Measurements from ENCODE around the gene GLDC. TPM values are rescaled to one million over a fixed set of nuclear protein-coding genes. Genes with fewer than 3 reads are reported as not detected.
"Not testable (repeated sequence)": the region's sequence is repeated elsewhere in the genome, so short reads cannot be mapped to it uniquely, and the experiment has no call there.

The GLDC gene
- total RNA-seq (not detected), polyA plus RNA-seq (under 1 TPM in 1 of 2 donors, not detected in 1; 0.20 TPM)

GRCh38 chr9:6645355-6646292 lies at the start of gene GLDC:
Gene GLDC, minus strand, starts transcription at chr9:6645729. Its CDS starts 230 bp downstream, at chr9:6645499.
- Mint-ChIP-seq H3K9me3 (no peaks in the 10 kb centered on the region), H3K27ac (peak within 1 kb of the TSS in 6 of 7 donors; percentile 6 to 92 (median 74)), H3K4me3 (peak within 1 kb of the TSS; percentile 84 to 93 (median 88)), H3K27me3 (peaks cover 33 to 42% of the 10 kb centered on the region in 2 donors), H3K36me3 (no peaks in the 10 kb centered on the region), H3K4me1 (peaks cover 12 to 22% (median 16%) of the 10 kb centered on the region in 4 donors)
- Histone ChIP-seq H3K9me3 (ENCODE audit: control insufficient read depth in 1 of 2, low read length in 2 of 2) (no peaks in the 10 kb centered on the region), H3K4me3 (ENCODE audit: low read length in 2 of 2) (peak within 1 kb of the TSS; percentile 51 to 52), H3K36me3 (ENCODE audit: insufficient read depth, low read length) (no peaks in the 10 kb centered on the region), H3K4me1 (ENCODE audit: insufficient read depth, low read length) (peaks cover 12% of the 10 kb centered on the region), H3K27ac (ENCODE audit: low read depth, low read length) (no peak within 1 kb of the TSS), H3K27me3 (ENCODE audit: insufficient read depth, low read length) (peaks cover 30% of the 10 kb centered on the region)
- peak; percentile 24 to 48 (median 42) for DNase-seq
- ChIA-PET CTCF (ENCODE audit: partially characterized antibody) (interaction anchor here (1.2 kb wide), 1 partner anchor 22 kb away, joined by 4 read pairs; no protein-coding TSS in a partner anchor), POLR2A (ENCODE audit: partially characterized antibody) (interaction anchor here (1.0 to 1.4 kb wide), 2 partner anchors 111 to 112 kb away, joined by 6 read pairs; partner anchors contain the start of gene KDM4C)
- intact Hi-C loops (cut with micrococcal nuclease): no loop called here

DNA sequence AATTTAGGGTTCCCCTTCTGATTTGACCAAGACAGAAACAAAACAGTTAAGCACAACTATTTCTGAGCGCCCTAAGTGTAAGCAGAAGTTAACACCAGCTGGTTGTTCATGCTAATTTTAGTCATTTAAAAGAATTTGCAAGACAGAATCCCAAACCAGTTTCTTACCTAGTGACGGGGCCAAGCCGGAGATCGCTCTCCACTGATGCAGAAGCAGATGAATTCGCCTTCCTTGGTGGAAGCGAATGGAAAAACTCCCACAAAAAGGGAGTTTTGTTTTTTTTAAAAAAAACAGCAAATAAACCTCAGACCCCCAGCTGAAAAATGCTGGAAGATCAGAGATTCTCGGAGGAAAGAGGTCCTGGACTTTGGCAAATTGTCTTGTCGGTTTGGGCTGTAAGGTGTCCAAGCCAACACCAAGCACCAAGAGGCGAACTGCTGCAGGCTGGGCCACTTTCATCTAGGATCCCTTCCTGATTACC lies 47.4 kb upstream of the GLDC start:
- Histone ChIP-seq H3K4me3 (ENCODE audit: low read length in 2 of 2) (no peak overlapping the region), H3K4me1 (ENCODE audit: insufficient read depth, low read length) (no peaks in the 10 kb centered on the region), H3K27me3 (ENCODE audit: insufficient read depth, low read length) (no peaks in the 10 kb centered on the region), H3K9me3 (ENCODE audit: control insufficient read depth in 1 of 2, low read length in 2 of 2) (no peaks in the 10 kb centered on the region), H3K27ac (ENCODE audit: low read depth, low read length) (no peak overlapping the region), H3K36me3 (ENCODE audit: insufficient read depth, low read length) (no peaks in the 10 kb centered on the region)
- ChIA-PET CTCF (ENCODE audit: partially characterized antibody) (interaction anchor here (1.0 kb wide), 1 partner anchor 10 kb away, joined by 3 read pairs; no protein-coding TSS in a partner anchor), POLR2A (ENCODE audit: partially characterized antibody) (no interaction called here)
- no peaks in the 10 kb centered on the region for H3K9me3 Mint-ChIP-seq
- intact Hi-C loops (cut with micrococcal nuclease): no loop called here
- peaks cover 0 to 1% of the 10 kb centered on the region in 2 donors for H3K27me3 Mint-ChIP-seq
- no peaks in the 10 kb centered on the region for H3K4me1 Mint-ChIP-seq
- no peak overlapping the region for H3K4me3 Mint-ChIP-seq
- no peak for DNase-seq
- no peak overlapping the region for H3K27ac Mint-ChIP-seq
- peaks cover 0 to 3% of the 10 kb centered on the region in 2 donors for H3K36me3 Mint-ChIP-seq

DNA sequence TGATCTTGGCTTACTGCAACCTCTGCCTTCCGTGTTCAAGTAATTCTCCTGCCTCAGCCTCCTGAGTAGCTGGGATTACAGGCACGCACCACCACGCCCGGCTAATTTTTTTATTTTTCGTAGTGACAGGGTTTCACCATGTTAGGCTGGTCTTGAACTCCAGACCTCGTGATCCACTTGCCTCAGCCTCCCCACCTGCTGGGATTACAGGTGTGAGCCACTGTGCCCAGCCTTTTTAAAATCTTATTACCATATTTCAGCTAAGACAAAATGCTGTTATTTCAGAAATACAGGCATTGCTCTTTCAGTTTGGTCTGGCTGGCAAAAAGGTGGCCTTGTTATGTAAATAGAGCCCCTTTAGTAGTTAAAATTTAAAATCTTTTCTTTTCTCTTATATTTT lies 46.9 kb upstream of the GLDC start:
- H3K36me3 ChIP-seq (ENCODE audit: insufficient read depth, low read length): no peaks in the 10 kb centered on the region
- H3K4me3 Mint-ChIP-seq: no peak overlapping the region
- ChIA-PET CTCF (ENCODE audit: partially characterized antibody) (interaction anchor here (1.0 kb wide), 1 partner anchor 10 kb away, joined by 3 read pairs; no protein-coding TSS in a partner anchor), POLR2A (ENCODE audit: partially characterized antibody) (no interaction called here)
- no peaks in the 10 kb centered on the region for H3K9me3 ChIP-seq (ENCODE audit: control insufficient read depth in 1 of 2, low read length in 2 of 2)
- intact Hi-C loops (cut with micrococcal nuclease): no loop called here
- no peak overlapping the region for H3K27ac Mint-ChIP-seq
- H3K27ac ChIP-seq (ENCODE audit: low read depth, low read length): no peak overlapping the region
- H3K27me3 ChIP-seq (ENCODE audit: insufficient read depth, low read length): no peaks in the 10 kb centered on the region
- peaks cover 0 to 3% of the 10 kb centered on the region in 2 donors for H3K36me3 Mint-ChIP-seq
- H3K27me3 Mint-ChIP-seq: peaks cover 0 to 1% of the 10 kb centered on the region in 2 donors
- H3K4me1 ChIP-seq (ENCODE audit: insufficient read depth, low read length): no peaks in the 10 kb centered on the region
- H3K9me3 Mint-ChIP-seq: no peaks in the 10 kb centered on the region
- no peak overlapping the region for H3K4me3 ChIP-seq (ENCODE audit: low read length in 2 of 2)
- DNase-seq: no peak
- no peaks in the 10 kb centered on the region for H3K4me1 Mint-ChIP-seq

DNA sequence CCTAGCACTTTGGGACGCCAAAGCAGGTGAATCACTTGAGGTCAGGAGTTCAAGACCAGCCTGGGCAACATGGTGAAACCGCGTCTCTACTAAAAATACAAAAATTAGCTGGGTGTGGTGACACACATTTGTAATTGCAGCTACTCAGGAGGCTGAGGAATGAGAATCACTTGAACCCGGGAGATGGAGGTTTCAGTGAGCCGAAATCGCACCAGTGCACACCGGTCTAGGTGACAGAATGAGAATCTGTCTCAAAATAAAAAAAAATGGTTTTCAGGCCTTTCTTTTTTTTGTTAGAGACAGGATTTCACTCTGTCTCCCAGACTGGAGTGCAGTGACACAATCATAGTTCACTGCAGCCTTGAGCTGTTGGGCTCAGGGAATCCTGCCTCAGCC lies 45.1 kb upstream of the GLDC start:
- H3K27ac ChIP-seq (ENCODE audit: low read depth, low read length); H3K27ac Mint-ChIP-seq; intact Hi-C loops (cut with micrococcal nuclease); H3K4me3 ChIP-seq (ENCODE audit: low read length in 2 of 2); H3K27me3 ChIP-seq (ENCODE audit: insufficient read depth, low read length); H3K36me3 Mint-ChIP-seq; H3K36me3 ChIP-seq (ENCODE audit: insufficient read depth, low read length); H3K4me1 ChIP-seq (ENCODE audit: insufficient read depth, low read length); H3K4me3 Mint-ChIP-seq; H3K27me3 Mint-ChIP-seq; H3K9me3 Mint-ChIP-seq; DNase-seq; H3K4me1 Mint-ChIP-seq; H3K9me3 ChIP-seq (ENCODE audit: control insufficient read depth in 1 of 2, low read length in 2 of 2): not testable (repeated sequence)
- ChIA-PET CTCF (ENCODE audit: partially characterized antibody) (interaction anchor here (0.9 kb wide), 1 partner anchor 9 kb away, joined by 3 read pairs; no protein-coding TSS in a partner anchor), POLR2A (ENCODE audit: partially characterized antibody) (interaction anchor here (2.0 kb wide), 1 partner anchor 9 kb away, joined by 5 read pairs; no protein-coding TSS in a partner anchor)

DNA sequence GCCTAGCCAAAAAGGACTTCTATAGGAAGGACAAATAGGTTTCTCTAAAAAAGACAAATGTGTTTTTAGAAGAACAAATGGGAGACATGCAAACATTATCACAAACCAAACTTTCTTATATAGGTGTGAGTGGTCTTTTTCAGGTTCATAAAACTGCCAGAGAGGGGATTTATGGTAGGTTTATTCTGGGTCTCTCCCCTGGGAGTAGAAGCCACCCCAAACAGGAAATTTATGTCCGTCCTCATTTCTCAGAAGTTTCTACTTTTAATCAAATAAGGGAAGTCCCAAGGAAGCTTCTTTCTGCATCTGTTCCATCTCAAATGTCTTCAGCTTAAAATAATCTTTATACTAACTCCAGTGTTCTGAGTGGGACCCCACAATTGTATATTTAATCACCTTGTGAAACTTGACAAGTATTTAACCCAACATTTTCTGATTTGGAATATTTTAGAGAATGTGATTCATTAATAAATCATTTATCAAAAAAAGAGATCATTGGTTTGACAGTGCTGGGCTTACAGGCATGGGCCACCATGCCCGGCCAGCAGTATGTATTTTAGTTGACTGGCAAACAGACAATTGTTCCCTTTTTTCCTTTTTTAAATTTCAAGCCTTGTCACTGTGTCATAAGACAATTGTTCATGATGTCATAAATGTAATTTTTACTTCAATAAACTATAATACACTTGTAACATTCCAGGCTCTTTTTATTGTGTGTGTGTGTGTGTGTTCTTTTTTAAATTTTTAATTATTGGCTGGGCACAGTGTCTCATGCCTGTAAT lies 44.6 kb upstream of the GLDC start:
- no peaks in the 10 kb centered on the region for H3K27me3 ChIP-seq (ENCODE audit: insufficient read depth, low read length)
- no peak for DNase-seq
- no peaks in the 10 kb centered on the region for H3K9me3 Mint-ChIP-seq
- H3K27me3 Mint-ChIP-seq: peaks cover 0 to 1% of the 10 kb centered on the region in 2 donors
- ChIA-PET POLR2A (ENCODE audit: partially characterized antibody) (interaction anchor here (2.0 kb wide), 1 partner anchor 8 kb away, joined by 5 read pairs; no protein-coding TSS in a partner anchor), CTCF (ENCODE audit: partially characterized antibody) (interaction anchor here (0.9 kb wide), 1 partner anchor 8 kb away, joined by 3 read pairs; no protein-coding TSS in a partner anchor)
- H3K27ac ChIP-seq (ENCODE audit: low read depth, low read length): no peak overlapping the region
- H3K36me3 ChIP-seq (ENCODE audit: insufficient read depth, low read length): no peaks in the 10 kb centered on the region
- H3K4me3 ChIP-seq (ENCODE audit: low read length in 2 of 2): no peak overlapping the region
- H3K27ac Mint-ChIP-seq: peak overlapping the region in 2 of 7 donors; percentile 19 to 23
- no peak overlapping the region for H3K4me3 Mint-ChIP-seq
- H3K36me3 Mint-ChIP-seq: peaks cover 0 to 3% of the 10 kb centered on the region in 2 donors
- H3K4me1 ChIP-seq (ENCODE audit: insufficient read depth, low read length): no peaks in the 10 kb centered on the region
- intact Hi-C loops (cut with micrococcal nuclease): loop anchor here (10.0 kb wide), 1 partner anchor 2005 kb away; no protein-coding TSS in a partner anchor
- H3K4me1 Mint-ChIP-seq: no peaks in the 10 kb centered on the region
- H3K9me3 ChIP-seq (ENCODE audit: control insufficient read depth in 1 of 2, low read length in 2 of 2): no peaks in the 10 kb centered on the region

- Histone ChIP-seq H3K27me3 (ENCODE audit: insufficient read depth, low read length) (no peaks in the 10 kb centered on the region), H3K4me3 (ENCODE audit: low read length in 2 of 2) (no peak overlapping the region), H3K27ac (ENCODE audit: low read depth, low read length) (no peak overlapping the region), H3K4me1 (ENCODE audit: insufficient read depth, low read length) (peaks cover 9% of the 10 kb centered on the region), H3K9me3 (ENCODE audit: control insufficient read depth in 1 of 2, low read length in 2 of 2) (no peaks in the 10 kb centered on the region), H3K36me3 (ENCODE audit: insufficient read depth, low read length) (no peaks in the 10 kb centered on the region)
- Mint-ChIP-seq H3K36me3 (peaks cover 0 to 3% of the 10 kb centered on the region in 2 donors), H3K27ac (no peak overlapping the region), H3K9me3 (no peaks in the 10 kb centered on the region), H3K4me1 (peaks cover 10 to 16% (median 12%) of the 10 kb centered on the region in 4 donors), H3K27me3 (no peaks in the 10 kb centered on the region), H3K4me3 (no peak overlapping the region)
- no peak for DNase-seq
- ChIA-PET POLR2A (ENCODE audit: partially characterized antibody) (interaction anchor here (1.3 kb wide), 1 partner anchor 16 kb away, joined by 5 read pairs; no protein-coding TSS in a partner anchor), CTCF (ENCODE audit: partially characterized antibody) (interaction anchor here (1.4 to 2.2 kb wide), 3 partner anchors 13 to 102 kb away, joined by 3 to 9 read pairs (median 3); no protein-coding TSS in a partner anchor)
- intact Hi-C loops (cut with micrococcal nuclease): loop anchor here (10.0 kb wide), 1 partner anchor 2002 kb away; no protein-coding TSS in a partner anchor
These were observed 41.7 kb upstream of the GLDC start for GRCh38 chr9:6687180-6687579.

All from CD4-positive, alpha-beta memory T cell (primary cell).